Naive B cell (primary cell): Measurements from ENCODE around the gene RABGAP1L. TPM values are rescaled to one million over a fixed set of nuclear protein-coding genes. Genes with fewer than 3 reads are reported as not detected.
"Not testable (repeated sequence)": the region's sequence is repeated elsewhere in the genome, so short reads cannot be mapped to it uniquely, and the experiment has no call there.

Source experiments
- ATAC-seq, 2 donors: fragments of 150-1000 bp; cut with Tn5 transposase; 2 replicates each; pipeline ENCODE4 v1.10.0; 2021; ENCODE audit warnings: low read depth in 2 of 2, mild to moderate bottlenecking in 2 of 2, moderate library complexity in 2 of 2
- DNase-seq: peaks from one replicate; pipeline ENCODE4 v3.0.0; 2022
- H3K27ac Mint-ChIP-seq, 6 donors: one replicate each; pipeline ENCODE4 v1.8.0; 2020 to 2022; ENCODE audit warnings: mild to moderate bottlenecking in 6 of 6, mixed read lengths in 6 of 6, moderate library complexity in 5 of 6, inconsistent platforms in 2 of 6
- H3K27me3 Mint-ChIP-seq, 3 donors: one replicate each; pipeline ENCODE4 v1.8.0; 2021 to 2022; ENCODE audit warnings: mixed read lengths in 3 of 3, mild to moderate bottlenecking in 1 of 3
- H3K36me3 Mint-ChIP-seq, 2 donors: one replicate each; pipeline ENCODE4 v1.8.0; 2020 to 2022; ENCODE audit warnings: mixed read lengths in 2 of 2, inconsistent platforms in 1 of 2, mild to moderate bottlenecking in 1 of 2
- H3K4me1 Mint-ChIP-seq, 3 donors: one replicate each; pipeline ENCODE4 v1.8.0; 2020 to 2022; ENCODE audit warnings: mixed read lengths in 3 of 3, inconsistent platforms in 1 of 3, mild to moderate bottlenecking in 1 of 3, moderate library complexity in 1 of 3
- H3K4me3 Mint-ChIP-seq, 8 donors: one replicate each; pipeline ENCODE4 v1.8.0; 2020 to 2022; ENCODE audit warnings: mild to moderate bottlenecking in 8 of 8, mixed read lengths in 8 of 8, moderate library complexity in 8 of 8, inconsistent platforms in 2 of 8
- H3K9me3 Mint-ChIP-seq, 7 donors: one replicate each; pipeline ENCODE4 v1.8.0; 2020 to 2022; ENCODE audit warnings: mixed read lengths in 7 of 7, mild to moderate bottlenecking in 5 of 7, inconsistent platforms in 2 of 7, moderate library complexity in 1 of 7
- polyA plus RNA-seq, 6 donors: library from polyadenylated mRNA; unstranded; fragments of 300-500 nt; fragmentation: Illumina TruSeq; gene quantifications; one replicate each; pipeline ENCODE4 v1.2.3, GENCODE V29; 2021; ENCODE audit warnings: low read depth in 6 of 6

The RABGAP1L gene
- polyA plus RNA-seq: 10 to 100 TPM; 24.0 to 90.2 (median 79.0) TPM

DNA sequence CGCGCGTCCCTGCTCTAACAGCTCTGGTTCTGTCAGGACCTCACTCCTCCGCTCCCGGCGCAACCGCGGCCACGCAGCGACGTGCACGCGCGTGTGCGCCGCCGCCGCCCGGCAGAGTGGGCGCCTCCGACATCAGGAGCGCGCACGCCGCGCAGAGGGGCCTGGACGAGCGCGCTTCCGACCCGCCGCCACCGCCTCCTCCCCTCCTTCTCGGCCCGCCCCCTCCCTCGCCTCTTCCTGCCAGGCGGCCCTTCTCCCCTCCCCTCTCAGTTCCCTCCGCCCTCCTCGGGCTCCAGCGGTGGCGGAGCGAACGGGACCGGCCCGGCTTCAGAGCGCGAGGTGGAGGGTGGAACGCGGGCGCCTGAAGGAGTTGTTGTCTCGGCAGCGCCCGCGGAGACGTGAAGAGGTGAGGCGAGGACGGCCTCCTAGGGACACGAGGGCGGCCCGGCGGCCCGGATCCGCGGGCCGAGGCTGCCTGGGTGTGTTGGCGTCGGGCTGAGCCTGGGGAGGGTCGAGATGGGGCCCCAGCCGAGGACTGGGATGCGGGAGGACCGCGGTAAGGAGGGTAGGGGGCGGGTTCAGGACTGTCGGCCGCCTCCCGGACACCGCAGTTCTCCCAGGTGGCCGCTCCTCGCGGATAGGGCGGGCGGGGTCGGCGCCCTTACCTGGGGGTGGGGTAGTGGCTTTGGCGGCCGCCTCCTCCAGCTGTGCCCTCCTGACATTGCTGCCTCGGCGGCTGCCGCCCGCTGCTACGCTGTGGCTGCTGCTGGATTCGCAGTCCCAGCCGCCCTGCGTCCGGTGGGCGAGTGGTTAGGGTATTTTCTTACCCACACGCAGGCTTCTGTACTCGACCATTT lies at the start of gene RABGAP1L:
RABGAP1L (plus strand) TSS at position 269 of the 857 bp plus-strand sequence.
- Mint-ChIP-seq H3K36me3 (peaks cover 0 to 8% of the 10 kb centered on the region in 2 donors), H3K9me3 (peaks cover 0 to 2% (median 0%) of the 10 kb centered on the region in 7 donors), H3K4me1 (peaks cover 43 to 52% (median 45%) of the 10 kb centered on the region in 3 donors), H3K27ac (peak within 1 kb of the TSS; percentile 81 to 96 (median 92)), H3K27me3 (no peaks in the 10 kb centered on the region), H3K4me3 (peak within 1 kb of the TSS; percentile 89 to 99 (median 98))
- peak; percentile 83 to 85 for ATAC-seq
- DNase-seq: peak; percentile 91

DNA sequence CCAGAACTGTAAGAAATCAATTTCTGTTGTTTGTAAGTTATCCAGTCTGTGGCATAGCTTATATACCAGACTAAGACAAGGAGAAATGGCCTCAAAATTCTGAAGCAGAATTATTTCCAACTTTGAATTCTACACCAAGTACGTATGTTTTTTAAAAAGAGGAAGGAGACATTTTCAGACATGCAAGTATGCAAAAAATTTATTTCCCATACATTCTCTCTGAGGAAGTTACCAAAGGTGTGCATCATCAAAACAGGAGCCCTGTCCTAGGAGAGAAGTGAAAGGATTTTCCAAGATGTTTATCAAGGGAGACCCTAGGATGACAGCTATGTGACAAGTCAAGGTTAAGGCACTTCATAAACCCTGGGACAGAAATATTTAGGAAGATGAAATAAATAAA lies 49.3 kb upstream of the RABGAP1L start:
- H3K36me3 Mint-ChIP-seq: no peaks in the 10 kb centered on the region
- H3K27ac Mint-ChIP-seq: peak overlapping the region in 4 of 6 donors; percentile 15 to 75 (median 46)
- H3K4me1 Mint-ChIP-seq: peaks cover 13 to 19% (median 14%) of the 10 kb centered on the region in 3 donors
- peak; percentile 58 to 65 for ATAC-seq
- no peaks in the 10 kb centered on the region for H3K9me3 Mint-ChIP-seq
- peak overlapping the region in 4 of 8 donors; percentile 6 to 74 (median 28) for H3K4me3 Mint-ChIP-seq
- DNase-seq: peak; percentile 9
- H3K27me3 Mint-ChIP-seq: no peaks in the 10 kb centered on the region

- no peak for DNase-seq
- H3K27me3 Mint-ChIP-seq: no peaks in the 10 kb centered on the region
Measured at GRCh38 chr1:174112489-174113162, 46.7 kb upstream of the RABGAP1L start.

DNA sequence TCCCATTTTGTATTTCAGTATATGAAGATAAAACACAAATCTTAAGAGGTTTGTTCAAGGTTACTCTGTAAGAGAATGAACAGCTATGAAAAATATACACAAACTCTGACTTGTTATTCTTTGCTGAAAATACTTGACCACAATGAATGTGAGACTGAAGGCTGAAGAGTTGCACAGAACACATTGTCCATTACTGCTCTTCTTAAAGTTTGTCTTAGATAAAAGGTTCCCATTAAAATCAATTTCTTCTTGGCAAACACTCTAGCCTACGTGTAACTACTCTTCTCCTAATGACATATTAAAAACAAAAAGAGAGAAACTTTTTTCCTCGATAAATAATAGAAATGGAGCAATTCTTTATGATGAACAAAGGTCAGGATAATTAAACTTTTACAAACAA lies 45.2 kb upstream of the RABGAP1L start:
- H3K27me3 Mint-ChIP-seq: no peaks in the 10 kb centered on the region
- no peak overlapping the region for H3K27ac Mint-ChIP-seq
- H3K36me3 Mint-ChIP-seq: no peaks in the 10 kb centered on the region
- H3K4me3 Mint-ChIP-seq: no peak overlapping the region
- peaks cover 13 to 19% (median 14%) of the 10 kb centered on the region in 3 donors for H3K4me1 Mint-ChIP-seq
- H3K9me3 Mint-ChIP-seq: no peaks in the 10 kb centered on the region
- DNase-seq (no peak), ATAC-seq (no peak)

More at GRCh38 chr1:174112489-174113162, 46.7 kb upstream of the RABGAP1L start:
- Mint-ChIP-seq H3K4me3 (no peak overlapping the region), H3K36me3 (no peaks in the 10 kb centered on the region), H3K4me1 (peaks cover 13 to 19% (median 14%) of the 10 kb centered on the region in 3 donors), H3K27ac (no peak overlapping the region), H3K9me3 (no peaks in the 10 kb centered on the region)
- ATAC-seq: no peak

GRCh38 chr1:174114788-174115448 lies 44.4 kb upstream of the RABGAP1L start:
- DNase-seq (peak; percentile 24), ATAC-seq (peak; percentile 66 to 70)
- H3K4me3 Mint-ChIP-seq: no peak overlapping the region
- no peaks in the 10 kb centered on the region for H3K36me3 Mint-ChIP-seq
- peaks cover 7 to 13% (median 8%) of the 10 kb centered on the region in 3 donors for H3K4me1 Mint-ChIP-seq
- no peak overlapping the region for H3K27ac Mint-ChIP-seq
- H3K9me3 Mint-ChIP-seq: no peaks in the 10 kb centered on the region
- no peaks in the 10 kb centered on the region for H3K27me3 Mint-ChIP-seq

DNA sequence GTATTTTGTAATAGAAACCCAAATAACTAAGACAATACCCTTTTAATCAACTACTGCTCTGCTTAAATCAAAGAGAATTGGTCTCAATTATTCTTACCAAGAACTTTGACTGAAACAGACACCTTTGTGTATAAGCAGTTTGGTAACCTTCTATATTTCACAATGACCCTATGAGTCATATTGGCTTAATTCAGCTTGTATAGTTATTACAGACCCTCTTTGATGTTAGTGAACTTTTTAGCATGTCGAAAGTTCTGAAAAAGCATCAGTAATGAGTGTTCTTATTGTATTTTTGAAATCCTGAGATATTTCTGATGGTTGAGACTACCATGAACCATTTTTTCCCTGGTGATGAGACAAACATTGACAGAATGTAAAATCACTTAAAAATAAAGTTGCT lies 43.3 kb upstream of the RABGAP1L start:
- no peak for ATAC-seq
- DNase-seq: no peak
- Mint-ChIP-seq H3K27me3 (no peaks in the 10 kb centered on the region), H3K36me3 (peaks cover 0 to 4% of the 10 kb centered on the region in 2 donors), H3K27ac (no peak overlapping the region), H3K4me3 (no peak overlapping the region), H3K4me1 (peaks cover 0 to 4% (median 0%) of the 10 kb centered on the region in 3 donors), H3K9me3 (peaks cover 0 to under 1% (median 0%) of the 10 kb centered on the region in 7 donors)

DNA sequence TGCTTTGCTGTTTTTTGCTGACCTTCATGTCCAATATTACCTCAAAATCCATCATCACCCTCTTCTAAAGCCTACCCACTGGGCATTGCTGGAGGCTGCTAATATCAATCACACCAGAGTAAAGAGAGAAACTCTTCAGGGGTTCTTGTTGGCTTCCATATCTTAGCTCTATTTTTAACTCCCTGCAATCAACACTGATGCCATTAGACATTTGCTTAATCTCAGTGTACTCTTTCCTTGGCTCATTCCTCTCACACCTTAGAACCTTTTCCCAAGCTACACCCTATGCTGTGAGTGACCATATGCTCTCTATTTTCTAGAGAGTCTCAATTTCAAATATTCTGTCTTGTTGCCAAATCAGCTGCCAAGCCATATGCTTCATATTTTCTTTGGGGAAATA lies 40.6 kb upstream of the RABGAP1L start:
- Mint-ChIP-seq H3K27me3 (no peaks in the 10 kb centered on the region), H3K4me1 (peaks cover 0 to 4% (median 0%) of the 10 kb centered on the region in 3 donors), H3K27ac (peak overlapping the region in 1 of 6 donors; percentile 71), H3K9me3 (peaks cover 0 to 14% (median 5%) of the 10 kb centered on the region in 7 donors), H3K36me3 (peaks cover 3 to 4% of the 10 kb centered on the region in 2 donors), H3K4me3 (no peak overlapping the region)
- DNase-seq (no peak), ATAC-seq (no peak)

DNA sequence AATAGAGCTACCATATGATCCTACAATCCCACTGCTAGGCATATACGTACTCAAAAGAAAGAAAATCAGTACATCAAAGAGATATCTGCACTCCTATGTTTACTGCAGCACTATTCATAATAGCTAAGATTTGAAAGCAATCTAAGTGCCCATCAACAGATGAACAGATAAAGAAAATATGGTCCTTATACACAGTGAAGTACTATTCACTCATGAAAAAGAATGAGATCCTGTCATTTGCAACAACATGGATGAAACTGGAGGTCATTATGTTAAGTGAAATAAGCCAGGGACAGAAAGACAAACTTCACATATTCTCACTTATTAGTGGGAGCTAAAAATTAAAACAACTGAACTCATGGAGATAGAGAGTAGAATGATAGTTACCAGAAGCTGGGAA lies 37.0 kb upstream of the RABGAP1L start:
- not testable (repeated sequence) for ATAC-seq, H3K4me1 Mint-ChIP-seq, H3K27me3 Mint-ChIP-seq, H3K27ac Mint-ChIP-seq, H3K4me3 Mint-ChIP-seq, DNase-seq
- Mint-ChIP-seq H3K36me3 (peaks cover 4 to 18% of the 10 kb centered on the region in 2 donors), H3K9me3 (peaks cover 0 to 47% (median 20%) of the 10 kb centered on the region in 7 donors)

DNA sequence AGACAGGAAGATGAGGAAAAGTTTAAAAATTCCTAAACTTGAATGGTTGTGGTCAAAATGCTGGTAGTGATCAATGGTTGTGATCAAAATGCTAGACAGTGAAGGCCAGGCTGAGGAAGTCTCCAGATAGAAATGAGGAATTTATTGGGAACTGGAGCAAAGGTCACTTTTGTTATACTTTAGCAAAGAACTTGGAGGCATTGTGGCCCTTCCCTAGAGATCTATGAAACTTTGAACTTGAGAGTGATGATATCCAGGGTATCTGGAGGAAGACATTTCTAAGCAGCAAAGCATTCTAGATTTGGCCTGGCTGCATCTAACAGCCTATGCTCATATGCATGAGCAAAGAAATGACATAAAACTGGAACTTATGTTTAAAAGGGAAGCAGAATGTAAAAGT lies 35.5 kb upstream of the RABGAP1L start:
- Mint-ChIP-seq H3K27ac (no peak overlapping the region), H3K4me3 (no peak overlapping the region), H3K9me3 (peaks cover 0 to 47% (median 22%) of the 10 kb centered on the region in 7 donors)

DNA sequence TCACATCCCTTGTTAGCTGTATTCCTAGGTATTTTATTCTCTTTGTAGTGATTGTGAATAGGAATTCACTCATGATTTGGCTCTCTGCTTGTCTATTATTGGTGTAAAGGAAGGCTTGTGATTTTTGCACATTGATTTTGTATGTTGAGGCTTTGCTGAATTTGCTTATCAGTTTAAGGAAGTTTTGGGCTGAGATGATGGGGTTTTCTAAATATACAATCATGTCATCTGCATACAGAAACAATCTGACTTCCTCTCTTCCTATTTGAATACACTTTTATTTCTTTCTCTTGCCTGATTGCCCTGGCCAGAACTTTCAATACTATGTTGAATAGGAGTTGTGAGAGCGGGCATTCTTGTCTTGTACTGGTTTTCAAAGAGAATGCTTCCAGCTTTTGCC lies 32.1 kb upstream of the RABGAP1L start:
- Mint-ChIP-seq H3K9me3 (peaks cover 8 to 43% (median 27%) of the 10 kb centered on the region in 7 donors), H3K4me1 (peaks cover 21 to 30% (median 27%) of the 10 kb centered on the region in 3 donors), H3K27ac (peak overlapping the region in 4 of 6 donors; percentile 3 to 72 (median 32)), H3K4me3 (peak overlapping the region in 5 of 8 donors; percentile 2 to 66 (median 19)), H3K36me3 (peaks cover 0 to 32% of the 10 kb centered on the region in 2 donors)
- not testable (repeated sequence) for DNase-seq, H3K27me3 Mint-ChIP-seq, ATAC-seq

More for the DNA sequence above, 35.5 kb upstream of the RABGAP1L start:
- no peaks in the 10 kb centered on the region for H3K27me3 Mint-ChIP-seq
- DNase-seq (no peak), ATAC-seq (no peak)
- H3K36me3 Mint-ChIP-seq: peaks cover 4 to 18% of the 10 kb centered on the region in 2 donors
- peaks cover 14 to 24% (median 23%) of the 10 kb centered on the region in 3 donors for H3K4me1 Mint-ChIP-seq

GRCh38 chr1:174131032-174131638 lies 28.2 kb upstream of the RABGAP1L start:
- H3K27ac Mint-ChIP-seq: no peak overlapping the region
- no peak for DNase-seq
- no peaks in the 10 kb centered on the region for H3K27me3 Mint-ChIP-seq
- H3K4me1 Mint-ChIP-seq: peaks cover 40 to 52% (median 47%) of the 10 kb centered on the region in 3 donors
- H3K36me3 Mint-ChIP-seq: peaks cover 0 to 14% of the 10 kb centered on the region in 2 donors
- H3K9me3 Mint-ChIP-seq: peaks cover 4 to 17% (median 9%) of the 10 kb centered on the region in 7 donors
- no peak for ATAC-seq
- no peak overlapping the region for H3K4me3 Mint-ChIP-seq

DNA sequence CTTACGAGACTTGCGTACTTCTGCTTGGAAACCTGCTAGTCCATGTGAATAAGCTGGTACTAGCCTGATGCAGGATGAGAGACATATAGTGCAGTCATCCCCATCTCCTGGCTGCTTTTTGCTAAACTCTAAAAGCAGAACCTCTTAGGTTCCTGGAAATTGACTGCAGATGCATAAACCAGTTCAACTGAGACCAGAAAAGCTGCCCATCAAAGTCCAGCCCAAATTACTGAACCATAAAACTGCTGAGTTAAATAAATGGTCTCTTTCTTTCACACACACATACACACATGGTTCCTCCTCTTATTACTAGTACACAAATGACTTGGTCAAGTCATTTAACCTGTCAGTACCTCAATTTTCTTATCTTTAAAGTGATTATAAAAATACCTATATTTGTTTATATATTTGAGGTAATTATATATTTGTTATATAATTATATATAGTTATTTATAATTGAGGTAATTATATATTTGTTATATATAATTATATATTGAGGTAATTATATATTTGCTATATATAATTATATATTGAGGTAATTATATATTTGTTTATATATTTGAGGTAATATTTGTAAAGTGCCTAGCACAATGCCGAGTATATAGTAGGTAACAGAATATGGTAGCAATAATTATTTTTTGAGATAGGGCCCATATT lies 25.2 kb upstream of the RABGAP1L start:
- peaks cover 0 to 11% (median 4%) of the 10 kb centered on the region in 7 donors for H3K9me3 Mint-ChIP-seq
- peaks cover 0 to 13% of the 10 kb centered on the region in 2 donors for H3K36me3 Mint-ChIP-seq
- H3K4me3 Mint-ChIP-seq: peak overlapping the region in 2 of 8 donors; percentile 30 to 73
- peak overlapping the region in 3 of 6 donors; percentile 34 to 83 (median 69) for H3K27ac Mint-ChIP-seq
- ATAC-seq (peak; percentile 99 to 100), DNase-seq (peak; percentile 28)
- H3K4me1 Mint-ChIP-seq: peaks cover 22 to 28% (median 27%) of the 10 kb centered on the region in 3 donors
- H3K27me3 Mint-ChIP-seq: no peaks in the 10 kb centered on the region
